HTERT RPE-1 (cell line): ENCODE data around the gene FTH1.
"Not testable (repeated sequence)": the region's sequence is repeated elsewhere in the genome, so short reads cannot be mapped to it uniquely, and the experiment has no call there.

Source experiments
- in situ Hi-C: fragments of 300-500 bp; cut with MboI; formaldehyde crosslinking; loops from 4 replicates; pipeline ENCODE4 v1.14.3; 2020; ENCODE audit warnings: low sequenced_read_pairs

The FTH1 gene

DNA sequence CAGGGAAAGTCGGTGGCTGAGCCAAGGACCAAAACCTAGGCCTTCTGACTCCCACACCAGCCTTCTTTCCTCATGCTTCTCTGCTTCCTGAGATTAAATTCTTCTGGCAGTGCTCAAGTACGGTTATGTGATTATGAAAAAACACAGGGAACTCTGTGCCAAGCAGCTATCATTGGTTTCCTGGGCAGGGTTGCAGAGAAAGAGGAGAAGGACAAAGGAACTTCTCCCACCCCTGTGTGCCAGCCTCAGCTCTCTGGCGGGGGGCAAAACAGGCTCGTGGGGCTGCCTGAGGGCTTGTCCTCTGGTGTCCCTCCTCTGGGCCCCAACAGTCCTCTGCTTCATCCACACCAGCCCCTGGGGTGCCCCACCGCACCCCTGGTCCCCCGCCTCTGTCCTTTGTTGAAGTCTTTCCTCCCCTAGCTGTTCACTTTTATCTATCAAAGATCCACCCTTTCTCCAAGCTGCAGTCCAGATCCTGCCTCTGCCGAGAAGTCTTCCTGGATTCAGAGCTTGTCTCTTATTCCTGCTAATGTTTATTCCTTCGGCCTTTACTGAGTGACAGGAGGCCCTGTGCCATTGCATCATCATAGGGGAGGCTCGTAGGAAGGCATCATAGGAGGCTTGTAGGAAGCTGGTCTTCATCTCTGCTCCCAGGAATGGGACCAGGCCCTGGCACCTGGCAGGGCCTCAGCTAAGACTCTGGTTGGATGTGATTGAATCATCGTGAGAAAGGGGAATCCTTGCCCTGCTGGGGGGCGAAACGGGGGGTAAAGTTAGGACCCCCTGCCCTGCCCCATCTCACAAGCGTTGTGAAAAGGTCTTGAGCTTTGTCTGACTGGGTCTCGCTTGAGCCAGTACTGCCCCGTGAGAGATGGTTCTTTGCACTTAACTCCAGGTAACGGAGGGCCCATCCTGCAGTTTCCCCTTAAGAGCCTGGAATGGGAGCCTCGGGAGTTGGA, 11.5 kb upstream of the FTH1 start:
- in situ Hi-C loops: no loop called here

DNA sequence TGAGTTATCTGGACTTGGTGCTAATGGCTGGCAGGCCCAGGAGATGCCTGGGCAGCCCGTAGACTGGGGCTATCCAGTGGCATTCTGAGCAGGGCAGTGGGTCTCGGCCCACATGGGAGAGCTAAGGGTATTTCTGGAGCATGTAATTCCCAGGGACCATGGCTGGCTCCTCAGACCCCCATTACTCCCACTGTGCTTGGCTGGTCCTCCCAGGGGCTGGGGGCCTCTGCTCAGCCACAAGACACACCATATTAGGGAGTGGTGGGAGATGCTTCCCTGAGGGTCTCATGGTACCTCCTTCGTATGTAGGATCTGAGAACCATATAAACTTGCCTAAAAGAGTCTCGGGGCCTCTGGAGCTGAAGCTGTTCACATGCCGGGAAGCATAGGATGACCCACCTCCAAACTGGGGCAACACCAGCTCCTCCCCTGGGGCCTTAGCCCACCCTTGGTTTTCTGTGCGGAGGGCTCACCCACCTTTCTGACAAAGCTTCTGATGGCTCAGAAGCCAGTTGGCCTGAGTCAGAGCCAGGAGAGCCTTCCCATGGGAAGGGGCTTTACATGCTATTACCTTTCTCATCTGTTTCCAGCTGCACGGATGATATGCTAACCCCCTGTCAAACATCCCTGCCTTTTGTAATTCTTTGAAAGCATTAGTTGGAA, 9.5 kb upstream of the FTH1 start:
- in situ Hi-C loops: no loop called here

DNA sequence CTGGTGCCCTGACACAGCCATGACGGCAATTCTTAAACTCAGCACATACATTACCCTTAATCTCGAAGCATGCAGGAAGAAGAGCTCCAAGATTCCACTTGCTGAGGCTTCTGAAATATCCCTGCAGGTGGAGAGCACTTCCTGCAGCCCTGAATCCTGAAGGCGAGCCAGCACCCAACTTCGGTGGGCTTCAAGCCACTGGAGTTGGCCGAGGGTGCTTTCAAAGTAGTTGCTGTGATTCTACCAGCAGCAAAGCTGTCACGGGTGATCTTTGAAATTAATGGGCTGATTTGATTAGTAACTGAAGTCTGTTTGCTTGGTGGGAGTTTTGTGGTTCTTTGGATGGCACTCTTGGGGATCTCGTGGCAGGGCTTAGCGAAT, 9.0 kb upstream of the FTH1 start:
- in situ Hi-C loops: no loop called here

DNA sequence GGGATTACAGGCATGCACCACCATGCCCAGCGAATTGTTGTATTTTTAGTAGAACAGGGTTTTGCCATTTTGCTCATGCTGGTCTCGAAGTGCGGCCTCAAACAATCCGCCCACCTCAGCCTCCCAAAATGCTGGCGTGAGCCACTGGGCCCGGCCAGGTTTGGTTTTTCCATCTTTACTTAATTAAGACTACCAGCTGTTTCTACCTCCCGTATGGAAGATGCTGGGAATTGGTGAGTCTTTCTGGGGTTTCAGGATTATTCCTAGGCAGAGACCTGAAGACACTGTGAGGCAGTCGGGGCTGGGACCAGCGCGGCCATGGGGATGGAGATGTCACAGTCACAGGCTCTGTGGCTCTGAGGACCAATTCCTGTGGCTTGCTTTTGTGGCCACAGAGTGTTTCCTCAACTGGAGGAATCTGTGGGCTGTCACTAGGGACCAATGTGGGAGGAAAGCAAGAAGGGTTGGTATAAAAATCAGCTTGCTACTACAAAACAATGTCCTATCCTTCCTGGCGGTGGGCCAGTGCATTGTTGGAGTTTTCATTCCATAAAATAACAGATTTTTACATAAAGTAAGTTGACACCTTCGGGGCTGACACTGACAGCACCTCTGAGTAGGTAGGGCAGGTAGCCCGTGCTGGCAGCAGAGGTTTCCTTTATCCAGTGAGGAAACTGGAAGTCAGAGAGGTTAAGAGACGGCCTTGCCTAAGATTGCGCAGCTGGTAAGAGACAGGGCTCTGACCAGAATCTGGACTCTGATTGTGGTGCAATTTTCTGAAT, 8.4 kb upstream of the FTH1 start:
- in situ Hi-C loops: no loop called here

DNA sequence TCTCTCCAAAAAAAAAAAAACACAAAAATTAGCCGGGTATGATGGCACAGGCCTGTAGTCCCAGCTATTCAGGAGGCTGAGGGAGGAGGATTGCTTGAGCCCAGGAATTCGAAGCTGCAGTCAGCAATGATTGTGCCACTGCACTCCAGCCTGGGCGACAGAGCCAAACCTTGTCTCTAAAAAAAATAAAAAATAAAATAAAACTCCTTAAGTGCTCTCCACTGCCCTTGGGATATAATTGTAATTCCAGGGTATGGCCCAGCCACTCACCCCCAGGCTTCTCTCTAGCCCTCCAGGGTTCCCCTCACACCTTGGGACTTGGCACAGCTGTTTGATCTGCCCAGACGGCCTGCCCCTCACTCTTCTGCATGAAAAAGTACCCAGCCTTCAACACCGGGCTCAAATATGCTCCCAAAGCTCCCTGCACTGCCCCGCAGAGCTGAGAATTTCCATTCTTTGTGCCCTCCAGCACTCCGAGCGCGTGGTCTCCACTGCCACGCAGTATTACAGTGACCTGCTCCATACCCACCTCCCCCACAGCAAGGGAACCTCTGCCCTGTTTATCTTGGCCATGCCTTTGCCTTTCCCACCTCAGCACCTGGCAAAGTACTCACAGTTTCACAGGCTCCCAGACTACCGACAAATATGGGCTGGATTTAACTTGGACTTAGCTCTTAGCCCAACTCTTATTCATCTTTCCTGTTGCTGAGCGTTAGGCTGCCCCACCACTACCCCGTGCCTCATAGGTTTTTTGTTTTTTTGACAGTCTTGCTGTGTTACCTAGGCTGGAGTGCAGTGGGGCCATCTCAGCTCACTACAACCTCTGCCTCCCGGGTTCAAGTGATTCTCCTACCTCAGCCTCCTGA, 7.6 kb upstream of the FTH1 start:
- in situ Hi-C loops: no loop called here

DNA sequence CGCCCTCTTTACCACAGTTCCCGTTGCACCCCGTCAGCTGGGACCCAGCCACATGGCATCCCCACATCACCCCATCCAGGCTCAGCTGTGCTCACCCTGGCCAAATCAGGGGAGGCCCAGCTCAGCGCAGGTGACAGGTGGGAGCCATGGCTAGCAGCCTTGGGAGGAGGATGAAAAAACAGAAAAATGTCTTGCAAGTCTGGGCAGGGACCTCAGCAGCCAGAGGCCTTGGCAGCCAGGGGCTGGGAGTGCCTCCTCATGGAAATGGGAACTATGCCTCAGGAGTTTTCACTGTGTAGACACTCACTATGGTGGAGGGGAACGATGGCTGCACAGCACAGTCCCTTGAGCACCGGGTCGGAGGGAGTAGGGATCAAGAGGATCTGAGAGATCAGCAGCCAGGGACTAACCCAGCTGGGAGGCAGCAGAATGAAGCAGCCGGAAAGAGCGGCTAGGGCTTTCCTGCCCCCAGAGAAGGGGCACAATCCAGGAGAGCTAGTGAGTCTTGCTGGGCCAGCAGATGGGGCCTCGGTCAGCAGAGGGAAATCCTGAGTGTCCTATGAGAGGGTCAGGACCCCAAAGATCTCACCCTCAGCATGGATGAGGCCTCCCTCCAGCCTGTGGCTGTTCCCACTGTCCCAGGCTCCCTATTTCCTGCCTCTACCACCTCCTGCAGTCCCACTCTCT, 6.2 kb upstream of the FTH1 start:
- in situ Hi-C loops: no loop called here

DNA sequence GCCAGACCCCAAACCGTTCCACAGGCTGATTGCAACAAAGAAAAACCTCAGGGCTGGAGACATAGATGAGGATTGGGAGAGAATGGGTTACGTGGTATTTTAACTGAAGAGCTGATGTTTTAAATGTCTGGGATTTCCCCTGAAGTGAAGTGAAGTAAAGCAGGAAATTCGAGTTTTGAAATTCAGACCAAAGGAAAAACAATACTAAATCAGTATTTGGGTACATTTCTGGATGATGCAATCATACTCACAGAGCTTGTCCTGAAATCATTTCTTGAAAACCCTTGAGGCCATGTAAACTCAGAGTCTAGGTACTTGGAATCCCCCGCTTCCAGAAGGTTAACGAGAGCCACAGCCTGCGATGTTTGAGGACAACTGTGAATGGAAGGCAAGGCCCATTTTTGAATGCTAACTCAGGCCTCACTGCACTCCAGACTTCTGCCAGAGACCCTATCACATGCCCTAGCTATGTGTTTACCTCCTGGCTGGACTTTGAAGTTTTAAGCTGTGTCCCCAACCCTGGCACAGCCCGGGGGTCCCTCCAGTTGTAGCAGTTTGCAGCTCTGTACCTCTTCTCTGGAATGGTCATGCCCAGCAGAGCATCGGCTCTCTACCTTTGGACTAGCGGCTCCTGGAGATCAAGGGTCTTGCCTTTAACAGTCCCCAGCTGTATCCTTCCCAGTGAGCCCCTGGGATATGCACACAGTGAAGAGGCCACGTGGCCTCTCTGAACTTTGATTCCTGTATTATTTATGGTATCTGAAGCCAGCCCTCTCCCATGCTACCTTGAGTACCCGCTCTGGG, 5.4 kb upstream of the FTH1 start:
- in situ Hi-C loops: no loop called here

DNA sequence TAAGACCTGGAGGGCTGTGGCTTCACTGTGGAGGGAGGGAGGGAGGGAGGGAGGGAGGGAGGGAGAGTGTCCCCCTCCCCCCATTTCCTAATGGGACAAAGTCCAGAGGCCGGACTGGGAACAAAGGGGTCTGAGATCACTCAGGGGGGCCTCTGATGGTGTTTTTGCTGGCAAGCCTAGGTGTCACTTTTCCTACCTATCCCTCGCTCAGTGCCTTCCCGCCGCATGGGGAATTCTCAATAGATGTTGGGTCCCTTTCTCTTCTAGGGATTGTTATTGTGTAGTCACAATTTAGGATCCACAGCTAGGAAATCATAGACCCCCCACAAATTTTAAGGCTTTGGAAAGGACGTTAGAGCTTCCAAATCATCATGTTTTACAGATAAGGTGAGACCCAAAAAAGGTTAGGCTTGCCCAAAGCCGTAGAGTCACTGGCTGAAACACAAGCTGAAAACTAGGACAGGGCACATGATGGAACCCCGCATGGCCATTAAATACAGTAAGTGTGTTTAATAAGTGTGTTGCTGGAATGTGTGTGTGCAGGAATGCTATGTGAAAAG, 4.8 kb upstream of the FTH1 start:
- in situ Hi-C loops: no loop called here

DNA sequence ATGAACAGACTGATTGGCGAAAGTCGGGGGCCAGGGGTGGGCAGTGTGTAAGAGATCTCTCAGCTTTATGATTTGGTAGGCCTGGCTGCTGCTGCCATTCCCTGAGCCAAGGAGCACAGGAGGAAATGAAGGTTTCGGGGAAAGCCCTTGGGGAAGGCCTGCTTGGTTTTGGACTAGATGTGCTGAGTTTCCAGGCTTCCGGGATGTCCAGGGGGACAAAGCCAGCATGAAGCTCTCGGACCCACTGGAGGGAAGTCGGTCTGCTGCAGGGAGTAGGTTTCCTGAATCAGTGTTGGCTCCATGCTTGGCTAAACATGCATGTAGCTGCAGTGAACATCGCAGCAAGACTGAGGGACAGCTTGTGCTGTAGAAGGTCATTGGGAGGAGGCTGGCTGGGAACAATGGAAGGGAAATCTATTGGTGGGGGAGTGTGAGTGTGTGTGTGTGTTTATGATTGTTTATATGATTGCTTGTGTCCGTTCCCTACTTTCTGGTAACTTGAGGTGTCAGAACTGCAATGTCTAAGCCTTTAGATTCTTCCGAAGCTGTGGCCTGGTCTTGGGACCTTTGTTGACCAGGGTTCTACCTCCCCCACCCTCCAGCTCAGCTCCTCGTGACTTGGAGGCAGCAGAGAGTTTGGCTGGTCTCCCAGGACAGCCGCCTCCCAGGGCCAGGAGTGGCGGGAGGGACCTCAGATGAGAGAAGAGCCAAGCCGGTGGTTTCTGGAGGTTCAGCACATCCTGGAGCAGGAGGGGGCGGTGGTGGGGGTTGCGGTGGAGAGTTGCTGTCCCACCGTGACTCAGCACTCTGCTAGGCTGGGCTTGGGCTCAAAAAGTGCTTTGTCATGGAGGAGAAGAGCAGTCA, 4.0 kb upstream of the FTH1 start:
- in situ Hi-C loops: no loop called here

DNA sequence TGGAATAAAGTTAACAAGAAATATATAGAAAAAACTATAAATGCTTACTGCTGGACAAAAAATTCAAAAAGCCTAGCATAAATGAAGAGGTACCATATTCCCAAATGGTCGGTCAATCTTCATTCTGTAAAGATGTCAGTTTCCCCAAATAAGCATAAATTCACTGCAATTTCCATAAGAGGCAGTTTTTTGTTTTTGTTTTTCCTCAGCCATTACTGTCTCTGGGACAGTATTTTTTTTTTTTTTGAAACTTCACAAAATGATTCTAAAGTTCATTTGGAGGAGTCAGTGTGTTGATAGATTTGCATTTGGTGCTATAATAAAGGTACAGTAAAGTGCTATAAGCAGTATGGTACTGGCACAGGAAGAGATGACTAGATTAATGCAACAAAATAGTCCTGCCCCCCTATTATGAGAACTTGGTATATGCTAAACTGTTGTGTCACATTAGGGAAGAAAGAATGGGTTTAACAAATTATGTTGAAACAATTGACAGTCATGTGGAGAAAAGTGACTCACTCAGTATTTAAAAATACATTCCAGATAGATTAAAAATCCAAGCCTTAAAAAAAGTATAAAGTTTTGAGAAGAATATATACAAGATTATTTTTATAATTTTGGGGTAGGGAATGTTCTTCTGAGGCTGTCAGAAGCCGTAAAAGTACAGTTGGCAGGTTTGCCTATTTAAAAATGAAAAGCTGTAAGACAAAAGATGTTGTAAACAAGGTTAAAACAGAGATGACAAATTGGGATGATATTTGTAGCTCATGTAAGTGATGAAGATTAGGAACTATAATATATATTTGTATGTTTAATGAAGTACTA, 2.6 kb upstream of the FTH1 start:
- in situ Hi-C loops: no loop called here

DNA sequence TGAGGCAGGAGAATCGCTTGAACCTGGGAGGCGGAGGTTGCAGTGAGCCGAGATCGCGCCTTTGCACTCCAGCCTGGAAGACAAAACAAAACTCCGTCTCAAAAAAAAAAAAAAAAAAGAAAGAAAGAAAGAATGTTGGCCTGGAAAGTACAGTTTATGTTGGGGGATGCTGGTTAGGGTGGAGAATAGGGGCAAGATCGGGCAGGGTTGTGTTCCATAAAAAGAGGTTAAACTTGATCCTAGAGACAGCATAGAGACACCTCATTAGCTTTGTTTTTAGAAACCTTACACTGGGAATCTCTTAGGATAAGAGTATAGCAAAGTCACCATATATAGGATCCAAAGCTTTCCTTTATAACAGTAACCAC, 1.9 kb upstream of the FTH1 start:
- in situ Hi-C loops: no loop called here

DNA sequence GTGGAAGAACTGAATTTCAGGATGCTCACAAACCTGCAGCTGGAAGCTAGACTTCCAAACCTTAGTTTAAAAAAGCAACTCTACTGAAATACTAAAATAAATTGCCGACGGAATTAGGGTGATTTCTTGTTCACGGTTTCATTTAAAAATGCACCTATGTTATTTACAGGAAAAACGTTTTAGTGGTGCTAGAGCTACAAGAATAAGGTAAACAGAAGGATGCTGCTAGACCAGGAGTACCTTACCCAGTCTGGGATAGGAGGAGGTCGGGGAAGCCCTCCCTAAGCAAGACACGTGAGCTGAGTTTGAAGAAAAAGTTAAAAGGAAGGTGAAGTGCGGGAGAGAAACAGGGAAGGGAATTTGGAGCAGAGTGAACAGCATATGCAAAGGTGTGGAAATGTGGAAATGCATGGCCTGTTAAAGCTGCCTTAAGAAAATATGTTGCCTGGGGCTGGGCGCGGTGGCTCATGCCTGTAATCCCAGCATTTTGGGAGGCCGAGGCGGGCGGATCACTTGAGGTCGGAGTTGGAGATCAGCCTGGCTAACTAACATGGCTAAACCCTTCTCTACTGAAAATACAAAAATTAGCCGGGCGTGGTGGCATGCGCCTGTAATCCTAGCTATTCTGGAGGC, 1.4 kb upstream of the FTH1 start:
- in situ Hi-C loops: no loop called here

DNA sequence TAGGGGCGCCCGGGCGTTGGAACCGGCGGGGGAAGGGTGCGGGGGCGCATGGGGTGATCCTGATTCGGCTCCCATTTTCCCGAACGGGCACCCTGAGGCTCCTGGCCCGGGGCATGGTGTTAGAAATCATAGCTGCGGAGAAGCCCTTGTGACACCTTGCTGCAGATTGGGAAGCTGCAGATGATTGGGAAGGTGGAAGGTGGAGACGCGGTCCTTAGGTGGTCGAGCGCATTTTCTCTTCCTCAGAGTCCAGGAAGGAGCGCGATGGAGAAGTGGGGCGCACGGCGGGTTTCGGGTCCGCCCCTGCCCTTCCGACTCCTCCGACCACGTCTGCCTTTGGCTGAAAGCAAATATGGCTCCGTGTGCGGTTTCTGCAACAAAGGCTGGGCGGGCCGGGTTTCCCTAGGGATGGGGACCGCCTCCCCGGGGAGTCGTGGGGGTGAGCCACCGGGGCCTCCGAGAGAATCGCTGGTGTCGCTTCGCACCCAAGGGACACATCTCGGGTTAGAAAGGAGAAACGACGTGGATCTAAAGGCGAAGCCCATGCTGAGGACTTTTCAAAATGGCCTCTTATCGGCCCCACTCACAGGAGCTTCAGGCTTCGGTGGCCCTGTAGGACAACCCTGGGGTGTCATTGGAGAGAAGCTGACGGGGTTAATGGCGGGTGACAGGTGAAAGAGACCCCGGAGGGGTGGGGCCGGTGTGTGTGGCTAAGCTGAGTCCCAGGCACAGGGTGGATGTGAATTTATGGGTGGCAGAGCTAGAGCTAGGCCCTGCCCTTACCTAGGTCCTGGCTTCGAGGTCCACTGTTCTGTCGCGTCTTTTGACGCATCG, 707 bp upstream of the FTH1 start:
- in situ Hi-C loops: no loop called here

DNA sequence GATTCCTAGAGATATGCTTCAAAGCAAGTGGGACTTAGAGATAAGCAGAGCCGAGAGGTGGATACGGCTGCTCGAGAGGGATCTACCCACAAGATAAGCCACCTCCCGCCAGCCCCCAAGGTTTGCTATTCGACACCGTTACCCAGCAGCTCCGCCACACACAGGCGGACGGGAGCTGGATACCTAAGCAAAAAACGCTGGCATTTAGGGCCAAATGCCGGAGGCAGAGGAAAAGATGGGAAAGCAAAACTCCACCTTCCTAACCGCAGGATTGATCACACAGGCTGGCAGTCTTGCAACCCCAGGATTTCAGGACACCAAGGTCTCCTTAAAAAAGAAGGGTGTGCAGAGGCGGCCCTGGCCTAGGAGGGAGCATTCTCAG, 709 bp downstream of the FTH1 start:
- in situ Hi-C loops: no loop called here

DNA sequence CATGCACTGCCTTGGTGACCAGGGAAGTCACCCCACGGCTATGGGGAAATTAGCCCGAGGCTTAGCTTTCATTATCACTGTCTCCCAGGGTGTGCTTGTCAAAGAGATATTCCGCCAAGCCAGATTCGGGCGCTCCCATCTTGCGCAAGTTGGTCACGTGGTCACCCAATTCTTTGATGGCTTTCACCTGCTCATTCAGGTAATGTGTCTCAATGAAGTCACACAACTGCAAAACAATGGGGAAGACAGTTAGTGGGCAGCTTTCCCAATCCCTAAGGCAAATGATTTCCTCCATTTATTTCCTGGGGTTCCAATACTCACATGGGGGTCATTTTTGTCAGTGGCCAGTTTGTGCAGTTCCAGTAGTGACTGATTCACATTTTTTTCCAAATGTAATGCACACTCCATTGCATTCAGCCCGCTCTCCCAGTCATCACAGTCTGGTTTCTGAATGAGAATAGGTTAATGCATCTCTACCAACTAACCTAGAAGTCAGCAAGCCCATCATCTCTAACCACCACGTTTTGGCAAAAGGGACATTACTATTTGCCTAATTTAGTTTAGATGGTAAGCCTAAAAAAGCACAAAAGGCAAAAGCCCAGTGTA, 2.7 kb downstream of the FTH1 start:
- in situ Hi-C loops: not testable (repeated sequence)
